Endothelial cell of umbilical vein (primary cell): ENCODE data around the gene MUL1. TPM values are rescaled to one million over a fixed set of nuclear protein-coding genes. Genes with fewer than 3 reads are reported as not detected.

Source experiments
- BruUV-seq: library from RNA; stranded (reverse); fragments of 400-500 nt; replicated peaks from 2 replicates; lab custom pipeline; 2021; lab: Mats Ljungman, UMichigan
- CTCF ChIA-PET: fragments of 300-600, 350-600 bp; sonication (Branson Sonifier 250); formaldehyde crosslinking; loops from one replicate; lab custom pipeline; 2021; ENCODE audit warnings: antibody characterized with exemption, inconsistent platforms; lab: Charles Lee
- POLR2A ChIA-PET: fragments of 300-600, 350-600 bp; sonication (Branson Sonifier 250); formaldehyde crosslinking; loops from one replicate; lab custom pipeline; 2021; ENCODE audit warnings: antibody characterized with exemption, inconsistent platforms; lab: Charles Lee
- DNase-seq: peaks from one replicate; pipeline ENCODE4 v3.0.0-alpha.2; 2011; ENCODE audit warnings: low read depth, low spot score
- FAIRE-seq: peaks from 2 replicates; lab custom pipeline; 2011; peaks lifted over from hg19 to GRCh38; lab: Jason Lieb, UNC
- H2AFZ ChIP-seq: 2 replicates; pipeline ENCODE4 v1.6.0; 2012; ENCODE audit warnings: low read depth, low read length, control low read depth, inconsistent platforms
- H3K27ac ChIP-seq: 2 replicates; pipeline ENCODE4 v1.5.1; 2011; ENCODE audit warnings: low read depth, mild to moderate bottlenecking, control low read depth, low read length, moderate library complexity; ENCODE audit not compliant: insufficient read depth
- H3K27me3 ChIP-seq, 2 experiments: 2 replicates each; pipeline versions ENCODE4 v1.6.0 to v1.6.1; 2011; ENCODE audit warnings: low read length in 2 of 2, mixed read lengths in 1 of 2; ENCODE audit not compliant: control insufficient read depth in 2 of 2, insufficient read depth in 2 of 2
- H3K36me3 ChIP-seq, 2 experiments: 2 replicates in 1 of 2; 3 replicates in 1 of 2; pipeline ENCODE4 v1.5.1; 2011; ENCODE audit warnings: low read length in 2 of 2, mild to moderate bottlenecking in 1 of 2, moderate library complexity in 1 of 2; ENCODE audit not compliant: control insufficient read depth in 2 of 2, insufficient read depth in 2 of 2; ENCODE audit errors: extremely low read depth in 1 of 2
- H3K4me1 ChIP-seq: 3 replicates; pipeline ENCODE4 v1.5.1; 2011; ENCODE audit warnings: mild to moderate bottlenecking, low read length; ENCODE audit not compliant: control insufficient read depth, insufficient read depth; ENCODE audit errors: extremely low read depth
- H3K4me2 ChIP-seq: 2 replicates; pipeline ENCODE4 v1.6.1; 2011; ENCODE audit warnings: low read length, control low read depth, mixed read lengths; ENCODE audit not compliant: insufficient read depth
- H3K4me3 ChIP-seq, 3 experiments: fragments of 200-600 bp in 1 of 3; sonication (generic), shearing (Covaris generic) in 1 of 3; replicated peaks in 1 of 3; 2 replicates each; pipeline ENCODE4 v1.5.1; 2011 to 2016; ENCODE audit warnings: control low read depth in 3 of 3, low read length in 3 of 3, mild to moderate bottlenecking in 2 of 3, inconsistent platforms in 1 of 3, low read depth in 1 of 3, moderate library complexity in 1 of 3; ENCODE audit not compliant: insufficient read depth in 1 of 3
- H3K79me2 ChIP-seq: 2 replicates; pipeline ENCODE4 v1.6.0; 2012; ENCODE audit warnings: low read length, inconsistent platforms; ENCODE audit not compliant: control insufficient read depth, insufficient read depth
- H3K9ac ChIP-seq: replicated peaks from 2 replicates; pipeline ENCODE3; 2011; ENCODE audit warnings: low read length, control low read depth; ENCODE audit not compliant: insufficient read depth; ENCODE audit errors: extremely low read depth
- H3K9me1 ChIP-seq: replicated peaks from 3 replicates; pipeline ENCODE4 v1.6.0; 2011; ENCODE audit warnings: mild to moderate bottlenecking, low read length; ENCODE audit not compliant: control insufficient read depth, insufficient read depth; ENCODE audit errors: extremely low read depth
- H3K9me3 ChIP-seq: replicated peaks from 2 replicates; pipeline ENCODE4 v1.5.1; 2012; ENCODE audit warnings: low read length, inconsistent platforms; ENCODE audit not compliant: control insufficient read depth, insufficient read depth
- H4K20me1 ChIP-seq: replicated peaks from 2 replicates; pipeline ENCODE3; 2011; ENCODE audit warnings: mild to moderate bottlenecking, low read length; ENCODE audit not compliant: control insufficient read depth, insufficient read depth; ENCODE audit errors: extremely low read depth
- CTCF ChIP-seq, 2 donors: IDR thresholded peaks; 1 replicate in 1 of 2; 2 replicates in 1 of 2; pipeline ENCODE4 v1.5.1; 2011; ENCODE audit warnings: low read length in 2 of 2, mild to moderate bottlenecking in 2 of 2, moderate library complexity in 2 of 2, control low read depth in 1 of 2, inconsistent platforms in 1 of 2, low read depth in 1 of 2; ENCODE audit not compliant: insufficient read depth in 1 of 2; ENCODE audit errors: extremely low read depth in 1 of 2
- EZH2 ChIP-seq: IDR thresholded peaks from 2 replicates; pipeline ENCODE4 v1.6.1; 2012; ENCODE audit warnings: borderline replicate concordance, low read depth, mild to moderate bottlenecking, moderate library complexity, low read length, inconsistent platforms; ENCODE audit not compliant: severe bottlenecking
- FOS ChIP-seq: IDR thresholded peaks from 2 replicates; pipeline ENCODE4 v1.6.1; 2011; ENCODE audit warnings: mild to moderate bottlenecking, low read length, moderate library complexity, borderline replicate concordance; ENCODE audit not compliant: insufficient read depth
- GATA2 ChIP-seq: IDR thresholded peaks from 2 replicates; pipeline ENCODE4 v1.7.0; 2011; ENCODE audit warnings: low read depth, mild to moderate bottlenecking, moderate library complexity, mixed read lengths, low read length; ENCODE audit not compliant: insufficient read length, insufficient read depth
- JUN ChIP-seq: IDR thresholded peaks from 2 replicates; pipeline ENCODE4 v1.6.1; 2011; ENCODE audit warnings: borderline replicate concordance, low read depth; ENCODE audit not compliant: insufficient read length, insufficient read depth
- MYC ChIP-seq: IDR thresholded peaks from one replicate; pipeline ENCODE4 v1.6.1; 2011; ENCODE audit warnings: mild to moderate bottlenecking, low read depth, low read length
- POLR2A ChIP-seq: IDR thresholded peaks from 2 replicates; pipeline ENCODE4 v1.6.1; 2012; ENCODE audit warnings: low read depth, mild to moderate bottlenecking, control low read depth, low read length
- POLR2AphosphoS5 ChIP-seq: IDR thresholded peaks from 2 replicates; pipeline ENCODE4 v1.6.1; 2012; ENCODE audit warnings: low read depth, mild to moderate bottlenecking, control low read depth, low read length, moderate library complexity; ENCODE audit not compliant: insufficient read depth
- dilution Hi-C: fragments of 300-500 bp; cut with MboI; formaldehyde crosslinking; loops from one replicate; pipeline ENCODE4 v1.15.0; 2019; ENCODE audit warnings: low sequenced_read_pairs; ENCODE audit not compliant: extremely low pct_ligation_motif_present
- intact Hi-C: fragments of 100-400 bp; cut with micrococcal nuclease; formaldehyde crosslinking; loops from one replicate; pipeline ENCODE4 v1.10.0; 2022
- polyA plus RNA-seq, 4 experiments: library from polyadenylated mRNA; depleted of rRNA in 3 of 4; stranded (reverse) in 3 of 4; unstranded in 1 of 4; fragments of >200 nt; gene quantifications; 2 replicates each; pipeline versions ENCODE4 v1.2.1 to v1.2.3, GENCODE V29; 2011 to 2012; ENCODE audit warnings: missing spikeins in 1 of 4
- total RNA-seq: library from RNA; stranded (reverse); gene quantifications from 2 replicates; pipeline ENCODE4 v1.2.3, GENCODE V29; 2021
- TF ChIP-seq, protein P1 (sequence below): IDR thresholded peaks from 2 replicates; pipeline ENCODE4 v1.6.1; 2011; ENCODE audit not compliant: insufficient read depth, insufficient read length

Gene MUL1
- total and polyA plus RNA-seq, 2 donors (not counting 3 experiments of a cell fraction or from before 2014, with no cell fraction given): 28.3 to 29.5 TPM

DNA sequence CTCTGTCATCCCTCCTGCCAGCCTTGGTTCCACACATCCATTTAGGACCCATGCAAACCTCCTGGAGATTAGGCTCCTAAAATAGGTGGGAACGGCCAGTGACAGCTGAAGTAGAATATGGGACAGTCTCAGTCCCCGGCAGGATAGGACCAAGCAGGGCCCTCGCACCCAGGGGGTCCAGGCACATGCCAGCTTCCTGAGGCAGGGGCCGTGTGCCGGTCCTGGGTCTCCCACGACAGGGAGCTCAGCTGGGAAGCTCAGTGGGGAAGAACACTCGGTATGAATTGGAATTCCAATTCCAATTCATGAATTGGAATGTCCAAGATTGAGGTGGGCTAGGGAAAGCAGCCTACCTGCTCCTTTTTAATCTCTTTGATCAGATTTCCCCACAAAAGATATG, 9.8 kb downstream of the MUL1 start:
- FAIRE-seq: no peak
- Histone ChIP-seq H3K36me3 (peaks cover 0 to 26% of the 10 kb centered on the region in 2 experiments), H3K27me3 (no peaks in the 10 kb centered on the region), H3K9ac (no peak overlapping the region), H3K9me3 (no peaks in the 10 kb centered on the region), H3K4me3 (no peak overlapping the region), H3K9me1 (no peaks in the 10 kb centered on the region), H3K27ac (no peak overlapping the region), H2AFZ (no peak overlapping the region), H4K20me1 (no peaks in the 10 kb centered on the region), H3K79me2 (no peaks in the 10 kb centered on the region), H3K4me2 (no peak overlapping the region), H3K4me1 (peaks cover 23% of the 10 kb centered on the region)
- POLR2A ChIA-PET: no interaction called here
- CTCF ChIA-PET: no interaction called here
- intact Hi-C loops (loop anchor here (10.0 kb wide), 1 partner anchor 613 kb away; the partner anchor contains the start of gene OTUD3), dilution Hi-C loops (no loop called here)
- no peak for DNase-seq
- TF ChIP-seq GATA2: no peak
- no peak for TF ChIP-seq FOS
- BruUV-seq: no TSS peak

DNA sequence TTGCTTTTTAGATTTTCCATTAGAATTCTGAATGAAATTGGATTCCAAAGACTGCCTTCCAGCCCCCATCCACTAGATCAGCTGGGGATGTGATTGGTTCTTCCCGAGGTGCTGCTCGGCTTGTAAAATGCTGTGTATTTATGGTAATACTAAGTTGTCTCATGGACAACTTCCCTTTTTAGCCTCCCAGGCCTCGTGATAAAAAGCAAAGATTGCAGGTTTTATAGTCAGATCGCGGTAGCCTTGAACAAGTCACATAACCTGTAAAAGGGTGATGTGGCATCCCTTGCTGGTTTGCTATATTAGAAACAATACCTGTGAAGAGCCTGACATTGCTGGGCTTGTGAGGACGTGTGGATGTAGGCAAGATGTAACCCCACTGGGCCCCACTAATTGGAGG, 10.4 kb downstream of the MUL1 start:
- BruUV-seq: no TSS peak
- DNase-seq (no peak), FAIRE-seq (no peak)
- Histone ChIP-seq H3K4me2 (no peak overlapping the region), H3K27me3 (no peaks in the 10 kb centered on the region), H3K79me2 (no peaks in the 10 kb centered on the region), H3K9me1 (no peaks in the 10 kb centered on the region), H3K4me3 (no peak overlapping the region), H3K36me3 (peaks cover 0 to 26% of the 10 kb centered on the region in 2 experiments), H3K27ac (no peak overlapping the region), H3K4me1 (peaks cover 23% of the 10 kb centered on the region), H3K9me3 (no peaks in the 10 kb centered on the region), H3K9ac (no peak overlapping the region), H2AFZ (no peak overlapping the region), H4K20me1 (no peaks in the 10 kb centered on the region)
- dilution Hi-C loops: no loop called here
- intact Hi-C loops: loop anchor here (10.0 kb wide), 1 partner anchor 613 kb away; the partner anchor contains the start of gene OTUD3
- ChIA-PET CTCF (no interaction called here), POLR2A (no interaction called here)
- TF ChIP-seq FOS (no peak), GATA2 (no peak), POLR2A (no peak), CTCF (IDR thresholded peaks at IDR 0.05; ENCODE audit: extremely low read depth in 1 of 2, insufficient read depth in 1 of 2, low read depth in 1 of 2, low read length in 2 of 2) (no peak), MYC (no peak), EZH2 (no peak), JUN (no peak), POLR2AphosphoS5 (no peak)
- TF ChIP-seq, protein P1, sequence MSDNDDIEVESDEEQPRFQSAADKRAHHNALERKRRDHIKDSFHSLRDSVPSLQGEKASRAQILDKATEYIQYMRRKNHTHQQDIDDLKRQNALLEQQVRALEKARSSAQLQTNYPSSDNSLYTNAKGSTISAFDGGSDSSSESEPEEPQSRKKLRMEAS: no peak
